Posterior cingulate gyrus (tissue), 11 donors: ENCODE data around the gene PEX7.
"Not testable (repeated sequence)": the region's sequence is repeated elsewhere in the genome, so short reads cannot be mapped to it uniquely, and the experiment has no call there.

Source experiments
- DNase-seq, 10 donors: peaks; one replicate each; pipeline versions ENCODE4 v3.0.0 to v3.0.0-alpha.2; 2020 to 2021; ENCODE audit warnings: mixed read lengths in 3 of 10
- intact Hi-C: fragments of 100-400 bp; cut with DNase I; formaldehyde crosslinking; loops from one replicate; pipeline ENCODE4 v1.15.1; 2023

PEX7 gene

DNA sequence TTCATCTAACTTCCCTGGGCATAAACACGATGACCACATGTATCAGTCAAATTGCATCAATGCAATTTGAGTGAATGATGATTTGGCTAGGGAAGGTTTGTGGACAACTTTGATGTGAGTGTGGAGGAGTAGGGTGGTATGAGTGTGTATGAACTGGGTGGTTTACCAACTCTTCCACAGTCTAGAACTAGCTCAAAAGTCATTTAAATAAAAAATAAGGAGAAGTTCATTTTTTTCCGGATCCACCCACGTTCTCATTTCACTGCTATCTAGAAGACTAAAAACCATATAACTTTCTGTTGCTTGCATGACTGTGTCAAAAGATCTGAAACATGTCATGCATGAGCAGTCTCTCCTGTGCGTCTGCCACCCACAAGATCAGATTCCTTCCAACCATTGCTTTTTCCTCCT lies 123.3 kb downstream of the PEX7 start:
- DNase-seq = no peak
- intact Hi-C loops = no loop called here

DNA sequence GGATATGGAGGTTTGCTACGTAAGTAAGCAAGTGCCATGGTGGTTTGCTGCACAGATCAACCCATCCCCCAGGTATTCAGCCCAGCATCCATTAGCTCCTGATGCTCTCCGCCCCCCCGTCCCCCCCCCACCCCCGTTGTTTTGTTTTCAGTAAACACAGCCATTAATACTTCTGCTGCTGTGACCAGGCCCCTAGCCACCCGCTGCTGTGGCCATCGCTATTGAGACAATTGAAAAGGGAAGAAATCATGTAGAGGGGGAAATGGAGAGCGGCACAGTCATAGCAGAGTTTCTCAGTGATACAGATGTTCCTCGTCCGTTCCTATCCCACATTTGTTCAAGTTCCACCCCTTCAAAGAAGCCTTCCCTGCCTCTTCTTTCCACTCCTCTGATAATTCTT lies 124.6 kb downstream of the PEX7 start:
- no peak for DNase-seq
- intact Hi-C loops = no loop called here

DNA sequence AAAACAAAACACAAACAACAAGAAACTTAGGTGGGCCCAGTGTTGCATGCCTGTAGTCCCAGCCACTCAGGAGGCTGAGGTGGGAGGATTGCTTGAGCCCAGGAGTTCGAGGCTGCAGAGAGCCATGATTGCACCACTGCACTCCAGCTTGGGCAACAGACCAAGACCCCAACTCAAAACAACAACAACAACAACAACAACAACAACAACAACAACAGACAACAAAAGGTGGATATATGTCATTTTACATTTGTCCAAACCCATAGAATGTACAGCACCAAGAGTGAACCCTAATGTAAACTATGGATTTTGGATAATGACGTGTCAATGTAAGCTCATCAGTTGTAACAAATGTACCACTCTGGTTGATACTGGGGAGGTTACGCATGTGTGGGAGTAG lies 127.6 kb downstream of the PEX7 start:
- DNase-seq, intact Hi-C loops: not testable (repeated sequence)

DNA sequence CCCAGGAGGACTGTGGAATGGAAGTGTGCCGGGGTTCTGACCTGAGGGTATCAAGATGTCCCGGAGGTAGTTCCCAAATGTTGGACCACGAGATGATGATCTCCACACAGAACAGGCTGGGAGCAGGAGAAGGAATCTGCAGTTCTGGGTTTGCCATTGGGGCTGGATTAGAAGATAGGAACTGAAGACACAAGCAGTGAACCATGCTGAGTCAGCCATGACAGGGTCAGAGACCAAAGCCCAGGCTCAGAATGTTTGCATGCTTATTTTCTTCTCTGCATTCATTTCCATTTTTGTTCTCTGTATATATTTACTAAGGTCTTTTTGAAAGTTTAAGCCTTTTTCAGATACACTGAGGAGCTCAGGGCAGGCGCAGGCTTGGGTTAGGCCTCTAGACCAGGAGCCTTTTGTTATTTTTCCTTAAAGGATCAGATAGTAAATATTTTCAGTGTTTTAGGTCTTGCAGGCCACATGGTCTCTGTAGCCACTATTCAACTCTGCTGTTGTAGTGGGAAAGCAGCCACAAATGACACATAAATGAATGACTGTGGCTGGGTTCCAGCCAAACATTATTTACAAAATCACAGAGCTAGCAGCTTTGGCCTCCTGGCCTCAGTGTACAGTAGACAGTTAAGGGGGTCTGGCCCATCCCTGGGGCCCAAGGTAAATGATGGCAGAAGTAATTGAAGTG lies 128.2 kb downstream of the PEX7 start:
- no peak for DNase-seq
- intact Hi-C loops = no loop called here

DNA sequence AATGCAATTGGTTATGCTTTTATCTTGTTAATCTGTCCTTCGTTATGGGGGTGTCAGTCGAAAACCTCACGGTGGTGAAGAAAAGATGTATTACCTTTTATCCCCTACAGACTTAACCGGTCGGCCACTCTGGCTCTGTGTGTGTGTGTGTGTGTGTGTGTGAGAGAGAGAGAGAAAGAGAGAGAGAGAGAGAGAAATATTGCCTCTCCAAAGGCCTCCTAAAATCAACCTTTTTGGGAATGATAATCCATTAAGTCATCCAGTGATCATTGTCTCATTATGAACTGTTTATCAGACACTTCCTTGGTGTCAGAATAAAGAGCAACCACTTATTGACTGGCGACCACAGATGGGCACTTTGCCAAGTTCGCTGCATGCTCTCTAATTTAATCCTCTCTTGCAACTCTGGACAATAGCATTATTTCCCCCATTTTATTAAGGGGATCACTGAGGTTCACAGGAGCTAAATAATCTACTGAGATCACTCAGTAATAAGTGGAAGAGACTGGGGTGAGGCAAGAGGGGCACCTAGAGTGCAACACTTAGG lies 130.4 kb downstream of the PEX7 start:
- no peak for DNase-seq
- intact Hi-C loops = no loop called here

DNA sequence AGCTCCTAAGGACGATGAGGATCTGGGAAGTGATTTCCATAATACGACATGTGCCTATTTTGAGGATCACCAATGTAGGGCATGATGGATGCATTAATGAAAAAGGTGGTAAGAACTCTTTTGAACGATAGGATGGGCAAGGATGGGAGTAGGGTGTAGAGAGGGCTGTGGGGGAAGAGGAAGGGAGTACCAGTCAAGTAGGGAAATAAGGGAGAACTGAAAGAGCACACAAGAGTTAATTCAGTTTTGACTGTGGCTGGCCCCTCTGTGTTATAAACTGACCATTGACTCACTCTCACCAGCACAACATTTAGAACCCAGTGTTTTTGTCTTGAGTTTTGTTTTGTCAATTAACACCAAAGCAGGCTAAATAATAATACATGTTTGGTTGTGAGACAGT lies 132.7 kb downstream of the PEX7 start:
- DNase-seq = no peak
- intact Hi-C loops = no loop called here

DNA sequence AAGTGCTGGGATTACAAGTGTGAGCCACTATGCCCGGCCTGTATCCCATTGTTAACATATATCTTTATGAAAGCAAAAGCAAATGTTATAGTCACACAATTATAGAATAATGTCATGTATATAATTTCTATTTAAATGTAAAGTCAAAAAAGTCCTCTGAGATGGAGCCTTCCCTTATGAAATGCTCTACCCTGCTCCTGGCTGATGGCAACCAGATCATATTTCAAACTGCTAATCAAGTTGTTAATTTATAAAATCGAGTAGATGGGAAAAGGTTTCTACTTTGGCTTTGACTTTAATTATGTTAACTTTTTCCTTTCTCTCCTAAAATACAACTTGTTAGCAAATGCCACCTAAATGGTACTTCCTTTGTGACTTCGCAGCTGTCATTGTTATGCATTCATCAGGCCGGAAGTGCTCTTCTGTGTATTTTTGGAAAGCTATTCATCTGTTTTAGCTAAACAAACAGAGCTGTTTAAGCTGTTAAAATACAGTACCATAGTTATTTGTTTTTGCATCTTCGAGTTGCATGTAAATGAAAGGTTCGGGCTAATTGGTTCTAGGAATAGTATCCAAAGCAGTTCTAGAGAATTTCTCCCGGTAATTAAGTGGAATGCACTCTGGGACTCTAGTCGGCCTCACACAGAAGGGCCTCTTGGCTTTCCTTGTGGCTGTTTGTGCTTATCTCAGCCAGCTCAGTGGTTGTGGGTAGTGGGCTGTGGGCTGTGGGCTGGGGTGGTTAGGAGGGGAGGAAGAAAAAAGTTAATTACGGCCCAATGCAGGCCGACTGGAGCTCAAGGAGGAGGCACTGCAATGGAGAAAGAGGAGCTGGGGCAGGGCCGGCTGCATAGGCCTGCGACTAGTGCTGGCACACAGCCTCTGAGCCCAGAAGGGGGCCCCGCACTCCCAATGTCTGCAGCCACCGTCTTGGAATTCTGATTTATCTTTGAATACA lies 134.5 kb downstream of the PEX7 start:
- intact Hi-C loops = no loop called here
- DNase-seq = no peak

DNA sequence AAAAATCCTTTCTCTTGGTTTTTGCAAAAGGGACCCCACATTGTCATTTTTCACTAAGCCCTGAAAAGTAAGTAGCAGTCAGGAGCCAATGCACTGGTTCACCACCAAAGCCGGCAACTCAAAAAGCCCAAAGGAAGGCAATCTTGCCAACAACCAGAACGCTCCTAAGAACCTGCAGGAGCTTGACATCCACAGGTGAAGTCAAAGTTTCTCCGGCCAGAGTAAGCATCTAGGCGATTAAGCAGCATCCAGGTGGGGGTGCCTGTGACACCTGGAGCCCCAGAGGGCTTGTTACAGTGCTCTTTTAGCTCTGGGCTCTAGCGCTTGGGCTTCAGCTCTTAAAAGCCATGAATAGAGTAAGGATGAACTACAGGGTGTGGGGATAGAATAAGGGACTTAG lies 135.8 kb downstream of the PEX7 start:
- intact Hi-C loops = no loop called here
- DNase-seq = no peak

DNA sequence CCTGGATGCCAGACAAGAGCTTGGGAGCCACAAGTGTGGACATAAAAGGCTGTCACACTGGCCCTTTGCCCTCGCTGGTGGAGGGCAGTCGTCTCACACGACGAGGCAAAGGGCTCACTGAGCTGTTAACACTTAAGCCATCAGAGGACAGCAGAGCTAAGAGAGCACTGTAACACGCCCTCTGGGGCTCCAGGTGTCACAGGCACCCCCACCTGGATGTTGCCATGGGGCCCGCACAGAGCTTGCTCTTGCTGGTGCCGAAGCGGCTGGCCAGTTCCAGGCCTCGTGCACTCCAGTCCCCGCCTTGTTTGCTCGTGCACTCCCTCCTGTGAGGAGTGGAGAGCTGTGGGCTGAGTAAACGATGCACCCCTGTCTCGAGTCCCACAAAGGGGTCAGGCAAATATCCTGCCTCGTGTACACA lies 137.1 kb downstream of the PEX7 start:
- DNase-seq = no peak
- intact Hi-C loops = no loop called here

DNA sequence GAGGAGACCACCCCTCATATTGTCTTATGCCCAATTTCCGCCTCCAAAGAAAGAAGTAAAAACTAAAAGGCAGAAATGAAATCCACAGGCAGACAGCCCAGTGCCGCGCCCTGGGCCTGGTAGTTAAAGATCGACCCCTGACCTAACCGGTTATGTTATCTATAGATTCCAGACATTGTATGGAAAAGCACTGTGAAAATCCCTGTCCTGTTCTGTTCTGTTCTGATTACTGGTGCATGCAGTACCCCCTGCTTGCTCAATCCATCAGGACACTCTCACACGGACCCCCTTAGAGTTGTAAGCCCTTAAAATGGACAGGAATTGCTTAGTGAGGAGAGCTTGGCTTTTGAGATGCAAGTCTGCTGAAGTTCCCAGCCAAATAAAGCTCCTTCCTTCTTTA lies 137.5 kb downstream of the PEX7 start:
- DNase-seq = not testable (repeated sequence)
- intact Hi-C loops = loop anchor here (10.0 kb wide), 1 partner anchor 685 kb away; no protein-coding TSS in a partner anchor

DNA sequence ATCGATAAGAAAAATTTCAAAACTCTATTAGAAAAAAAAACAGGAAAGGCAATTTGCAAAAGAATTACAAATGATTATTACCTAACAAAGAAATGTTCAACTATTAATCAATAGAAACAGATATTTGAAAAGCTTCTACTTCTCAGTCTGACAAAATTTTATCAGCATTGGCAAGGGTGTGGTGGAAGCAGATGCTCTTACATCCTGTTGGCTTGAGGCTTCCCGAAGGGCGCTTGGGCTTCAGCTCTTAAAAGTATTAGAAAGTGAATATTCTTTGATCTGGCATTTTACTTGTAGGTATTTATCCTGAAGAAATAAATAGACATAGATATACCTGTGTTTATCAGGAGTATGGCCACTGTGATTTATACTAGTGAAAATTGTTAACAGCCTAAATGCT lies 138.4 kb downstream of the PEX7 start:
- DNase-seq = no peak
- intact Hi-C loops = loop anchor here (10.0 kb wide), 1 partner anchor 684 kb away; no protein-coding TSS in a partner anchor

DNA sequence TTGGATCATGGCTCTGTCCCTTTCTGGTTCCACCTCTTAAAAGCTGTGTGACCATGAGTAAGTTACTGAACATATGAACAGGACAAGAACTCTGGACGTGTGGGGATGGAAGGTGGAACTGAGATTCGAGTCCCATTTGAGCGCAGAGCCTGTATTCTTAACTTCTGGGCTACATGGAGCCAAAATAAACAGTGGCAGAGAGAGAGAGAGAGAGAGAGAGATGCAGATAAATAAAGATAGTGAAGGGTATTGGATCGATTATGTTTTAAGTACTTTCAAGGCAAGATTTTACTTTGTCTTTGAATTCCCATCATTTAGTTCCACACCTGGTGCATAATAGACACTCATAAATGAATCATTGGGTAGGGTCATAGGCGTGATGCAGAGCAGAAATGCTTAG lies 139.5 kb downstream of the PEX7 start:
- no peak for DNase-seq
- intact Hi-C loops = loop anchor here (10.0 kb wide), 1 partner anchor 683 kb away; no protein-coding TSS in a partner anchor

DNA sequence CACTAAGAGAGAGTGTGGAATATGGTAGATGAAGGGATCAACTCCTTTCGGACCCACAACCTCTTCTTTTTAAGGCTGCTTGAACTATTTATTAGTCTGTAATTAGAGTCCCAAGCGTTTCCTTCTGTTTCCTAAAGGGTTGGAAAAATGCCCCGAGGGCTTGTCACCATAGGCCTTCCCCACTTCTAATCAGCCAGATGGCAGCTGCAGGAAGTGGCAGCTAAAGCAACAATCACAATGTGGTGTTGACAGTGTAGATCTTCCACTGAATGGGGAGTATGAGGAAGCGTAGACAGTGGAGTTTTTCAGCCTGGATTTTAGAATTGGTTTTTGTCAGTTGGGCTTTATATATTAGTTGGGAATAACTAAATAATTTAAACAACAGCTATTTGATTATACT lies 140.3 kb downstream of the PEX7 start:
- intact Hi-C loops = loop anchor here (10.0 kb wide), 1 partner anchor 682 kb away; no protein-coding TSS in a partner anchor
- DNase-seq = no peak

DNA sequence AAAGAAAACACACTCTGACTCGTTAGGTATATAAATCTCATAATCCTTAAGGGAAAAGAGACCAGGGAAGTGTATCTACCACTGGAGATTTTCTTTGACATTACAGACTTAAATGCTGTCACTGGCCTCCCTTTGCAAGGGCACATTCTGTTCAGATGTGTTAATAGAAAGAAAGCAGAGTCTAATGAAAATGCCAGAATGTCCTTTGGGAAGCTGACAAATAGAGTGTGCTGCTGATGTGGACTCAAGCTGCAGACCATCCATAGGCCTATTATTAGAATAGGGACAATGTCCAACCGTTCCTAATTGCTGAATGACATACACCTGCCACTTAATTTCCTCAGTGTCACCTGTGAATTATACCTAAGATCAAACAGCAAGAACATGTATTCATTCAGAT lies 140.9 kb downstream of the PEX7 start:
- intact Hi-C loops = loop anchor here (10.0 kb wide), 1 partner anchor 682 kb away; no protein-coding TSS in a partner anchor
- DNase-seq = no peak
